NCI-H510A treated with DMSO at 0.1 percent for 48 hours (cell line): ENCODE data around the gene PASK.

Experiments
- DNase-seq: peaks from one replicate; lab custom pipeline; 2025; lab: John Stamatoyannopoulos, UW

The PASK gene

GRCh38 chr2:241180495-241180894, 31.2 kb upstream of the PASK start:
- no peak for DNase-seq

- DNase-seq = no peak
Observed at GRCh38 chr2:241179899-241180298, 30.6 kb upstream of the PASK start.

- DNase-seq = no peak
Observed at GRCh38 chr2:241178961-241179360, 29.7 kb upstream of the PASK start.

GRCh38 chr2:241177526-241178334, 28.5 kb upstream of the PASK start:
- DNase-seq = no peak

- DNase-seq = no peak
Observed at GRCh38 chr2:241173557-241173956, 24.3 kb upstream of the PASK start.

- no peak for DNase-seq
Observed at GRCh38 chr2:241168366-241168765, 19.1 kb upstream of the PASK start.

GRCh38 chr2:241163601-241164118, 14.4 kb upstream of the PASK start:
- no peak for DNase-seq

- no peak for DNase-seq
Observed at GRCh38 chr2:241161646-241162281, 12.5 kb upstream of the PASK start.

GRCh38 chr2:241160318-241160717, 11.0 kb upstream of the PASK start:
- no peak for DNase-seq

GRCh38 chr2:241159116-241159515, 9.8 kb upstream of the PASK start:
- no peak for DNase-seq

- DNase-seq = no peak
Observed at GRCh38 chr2:241158546-241158900, 9.3 kb upstream of the PASK start.

- DNase-seq = no peak
Observed at GRCh38 chr2:241157841-241158545, 8.7 kb upstream of the PASK start.

GRCh38 chr2:241156971-241157441, 7.7 kb upstream of the PASK start:
- DNase-seq = no peak

GRCh38 chr2:241155936-241156335, 6.7 kb upstream of the PASK start:
- DNase-seq = no peak

GRCh38 chr2:241154915-241155314, 5.6 kb upstream of the PASK start:
- no peak for DNase-seq

- no peak for DNase-seq
Observed at GRCh38 chr2:241153616-241154015, 4.3 kb upstream of the PASK start.

GRCh38 chr2:241151934-241152660, 2.8 kb upstream of the PASK start:
- no peak for DNase-seq

- no peak for DNase-seq
Observed at GRCh38 chr2:241150660-241151530, 1.6 kb upstream of the PASK start.

- DNase-seq = peak; percentile 95
Observed at GRCh38 chr2:241149925-241150659, 820 bp upstream of the PASK start, which contains the start of gene PPP1R7. TSS of gene PPP1R7 (plus strand) at chr2:241150467. CDS start at chr2:241150496, 29 bp downstream.

GRCh38 chr2:241149675-241149924, 328 bp upstream of the PASK start:
- no peak for DNase-seq

- DNase-seq = no peak
Observed at GRCh38 chr2:241148239-241148638, 1.0 kb downstream of the PASK start.
